SHP77 (cell line): ENCODE data around the gene CNGB1.
"Not testable (repeated sequence)": the region's sequence is repeated elsewhere in the genome, so short reads cannot be mapped to it uniquely, and the experiment has no call there.

Experiments used
- DNase-seq, 2 experiments: peaks; one replicate each; lab custom pipeline; 2025; lab: John Stamatoyannopoulos, UW

The CNGB1 gene

GRCh38 chr16:57904101-57904500 lies 66.8 kb downstream of the CNGB1 start:
- no peak for DNase-seq

- DNase-seq: no peak
Measured at GRCh38 chr16:57903656-57904055, 67.3 kb downstream of the CNGB1 start.

- DNase-seq: no peak
Measured at GRCh38 chr16:57901480-57902069, 69.4 kb downstream of the CNGB1 start.

- DNase-seq: no peak
Measured at GRCh38 chr16:57900796-57901479, 70.0 kb downstream of the CNGB1 start.

GRCh38 chr16:57899771-57900661 lies 70.9 kb downstream of the CNGB1 start:
- peak; percentile 30 to 60 for DNase-seq

GRCh38 chr16:57898961-57899360 lies 72.0 kb downstream of the CNGB1 start:
- no peak for DNase-seq

GRCh38 chr16:57897996-57898395 lies 72.9 kb downstream of the CNGB1 start:
- no peak for DNase-seq

GRCh38 chr16:57897053-57897784 lies 73.7 kb downstream of the CNGB1 start:
- DNase-seq: no peak

- DNase-seq: not testable (repeated sequence)
Measured at GRCh38 chr16:57895081-57895547, 75.8 kb downstream of the CNGB1 start.

GRCh38 chr16:57894390-57895080 lies 76.4 kb downstream of the CNGB1 start:
- no peak for DNase-seq

- DNase-seq: no peak
Measured at GRCh38 chr16:57893559-57894389, 77.2 kb downstream of the CNGB1 start.

- DNase-seq: no peak
Measured at GRCh38 chr16:57893217-57893558, 77.7 kb downstream of the CNGB1 start.

GRCh38 chr16:57892447-57893096 lies 78.4 kb downstream of the CNGB1 start:
- peak in 1 of 2 experiments; percentile 33 for DNase-seq

GRCh38 chr16:57892041-57892440 lies 78.9 kb downstream of the CNGB1 start:
- no peak for DNase-seq

GRCh38 chr16:57890752-57891111 lies 80.2 kb downstream of the CNGB1 start:
- DNase-seq: no peak

- DNase-seq: no peak
Measured at GRCh38 chr16:57889960-57890751, 80.8 kb downstream of the CNGB1 start.

GRCh38 chr16:57889522-57889921 lies 81.4 kb downstream of the CNGB1 start:
- DNase-seq: no peak

GRCh38 chr16:57889111-57889510 lies 81.8 kb downstream of the CNGB1 start:
- no peak for DNase-seq

GRCh38 chr16:57888128-57888527 lies 82.8 kb downstream of the CNGB1 start:
- no peak for DNase-seq
